HG03571 (cell line): ENCODE results near the gene COBL.

Experiments used
- ATAC-seq: cut with Tn5 transposase; IDR thresholded peaks from one replicate; pipeline ENCODE4 v1.9.1; 2021; ENCODE audit not compliant: unreplicated experiment

The COBL gene

GRCh38 chr7:51308265-51308664 lies 8.3 kb downstream of the COBL start:
- ATAC-seq: no peak

- ATAC-seq: no peak
These were observed 8.9 kb downstream of the COBL start for GRCh38 chr7:51307651-51308210.

- no peak for ATAC-seq
These were observed 9.8 kb downstream of the COBL start for GRCh38 chr7:51306761-51307160.

- no peak for ATAC-seq
These were observed 11.9 kb downstream of the COBL start for GRCh38 chr7:51304729-51305128.

GRCh38 chr7:51303142-51303525 lies 13.5 kb downstream of the COBL start:
- no peak for ATAC-seq

- no peak for ATAC-seq
These were observed 14.8 kb downstream of the COBL start for GRCh38 chr7:51301806-51302205.

GRCh38 chr7:51300762-51301674 lies 15.6 kb downstream of the COBL start:
- ATAC-seq: no peak

- no peak for ATAC-seq
These were observed 17.0 kb downstream of the COBL start for GRCh38 chr7:51299391-51300133.

GRCh38 chr7:51298912-51299311 lies 17.7 kb downstream of the COBL start:
- ATAC-seq: no peak

GRCh38 chr7:51297986-51298385 lies 18.6 kb downstream of the COBL start:
- ATAC-seq: no peak

GRCh38 chr7:51295440-51296245 lies 21.0 kb downstream of the COBL start:
- no peak for ATAC-seq

GRCh38 chr7:51292596-51292995 lies 24.0 kb downstream of the COBL start:
- ATAC-seq: no peak

GRCh38 chr7:51290702-51291540 lies 25.7 kb downstream of the COBL start:
- ATAC-seq: no peak

- ATAC-seq: no peak
These were observed 26.3 kb downstream of the COBL start for GRCh38 chr7:51290304-51290637.

GRCh38 chr7:51289623-51290303 lies 26.8 kb downstream of the COBL start:
- ATAC-seq: no peak

GRCh38 chr7:51288896-51289622 lies 27.6 kb downstream of the COBL start:
- no peak for ATAC-seq

- no peak for ATAC-seq
These were observed 30.2 kb downstream of the COBL start for GRCh38 chr7:51286401-51286800.

- no peak for ATAC-seq
These were observed 36.5 kb downstream of the COBL start for GRCh38 chr7:51280156-51280555.

- ATAC-seq: no peak
These were observed 37.1 kb downstream of the COBL start for GRCh38 chr7:51279391-51280023.
